T-helper 1 cell (primary cell): ENCODE data around the gene UPP2.
A peak's percentile ranks its signal among the peaks of the same experiment; 100 is the strongest.

Experiments used
- DNase-seq, 5 donors: peaks; one replicate each; pipeline ENCODE4 v3.0.0-alpha.2; 2012 to 2020

UPP2 gene

DNA sequence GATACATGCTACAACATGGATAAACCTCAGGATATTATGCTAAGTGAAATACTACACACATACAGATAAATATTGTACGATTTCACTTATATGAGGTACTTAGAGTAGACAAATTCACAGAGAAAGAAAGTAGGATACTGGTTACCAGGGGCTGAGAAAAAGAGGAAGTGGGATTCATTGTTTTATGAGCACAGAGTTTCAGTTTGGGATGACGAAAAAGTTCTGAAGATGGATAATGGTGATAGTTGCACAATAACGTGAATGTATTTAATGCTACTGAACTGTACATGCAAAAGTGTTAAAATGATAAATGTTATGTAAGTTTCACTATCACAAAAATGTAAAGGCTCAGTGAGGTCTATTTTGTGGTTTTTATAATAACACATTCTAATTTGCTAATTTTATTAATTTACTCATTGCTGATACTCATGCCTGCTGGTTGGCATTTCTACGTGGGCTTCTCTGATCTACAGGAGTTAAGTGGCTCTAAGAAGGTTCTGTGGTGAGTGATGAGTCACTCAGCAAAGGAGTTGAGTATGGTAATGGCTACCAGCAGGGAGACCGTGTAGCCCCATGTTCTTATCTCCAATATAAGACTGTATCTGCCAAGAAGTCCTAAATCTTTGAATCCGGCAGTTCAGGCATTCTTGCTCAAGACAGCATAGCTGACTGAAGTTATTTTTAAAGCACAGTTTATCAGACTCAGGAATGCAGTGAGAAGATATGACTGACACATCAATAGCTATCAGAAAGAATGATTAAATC is 41.1 kb downstream of the UPP2 start:
- DNase-seq = no peak

DNA sequence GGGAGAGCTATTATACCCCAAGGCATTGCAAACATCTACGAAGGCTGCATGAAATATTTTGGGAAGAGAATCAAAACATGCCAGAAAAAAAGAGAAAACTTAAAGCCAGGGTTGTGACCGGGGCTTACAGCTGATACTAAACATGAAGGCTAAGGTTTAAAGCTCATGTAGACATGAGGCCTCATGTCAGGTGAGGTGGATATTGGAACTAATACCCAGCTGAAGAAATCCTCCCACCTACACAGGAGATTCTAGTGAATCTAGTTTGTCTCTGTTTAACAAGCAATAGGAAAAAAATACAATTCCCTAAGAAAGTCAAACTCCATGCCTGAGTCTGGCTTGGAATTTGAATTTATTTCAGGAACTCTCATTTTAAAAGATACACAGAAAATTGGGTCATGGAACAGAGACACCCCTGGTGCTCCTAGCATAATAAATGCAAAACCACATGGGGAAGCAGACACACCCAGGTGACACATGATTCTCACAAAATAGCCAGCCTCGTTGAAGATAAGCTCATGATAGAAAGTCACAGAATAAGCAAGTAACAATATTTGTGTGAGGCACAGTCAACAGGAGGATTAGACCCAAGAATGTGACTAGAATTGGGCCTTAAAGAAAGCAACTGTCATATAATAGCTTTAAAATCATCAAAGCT is 42.2 kb downstream of the UPP2 start:
- DNase-seq = no peak

DNA sequence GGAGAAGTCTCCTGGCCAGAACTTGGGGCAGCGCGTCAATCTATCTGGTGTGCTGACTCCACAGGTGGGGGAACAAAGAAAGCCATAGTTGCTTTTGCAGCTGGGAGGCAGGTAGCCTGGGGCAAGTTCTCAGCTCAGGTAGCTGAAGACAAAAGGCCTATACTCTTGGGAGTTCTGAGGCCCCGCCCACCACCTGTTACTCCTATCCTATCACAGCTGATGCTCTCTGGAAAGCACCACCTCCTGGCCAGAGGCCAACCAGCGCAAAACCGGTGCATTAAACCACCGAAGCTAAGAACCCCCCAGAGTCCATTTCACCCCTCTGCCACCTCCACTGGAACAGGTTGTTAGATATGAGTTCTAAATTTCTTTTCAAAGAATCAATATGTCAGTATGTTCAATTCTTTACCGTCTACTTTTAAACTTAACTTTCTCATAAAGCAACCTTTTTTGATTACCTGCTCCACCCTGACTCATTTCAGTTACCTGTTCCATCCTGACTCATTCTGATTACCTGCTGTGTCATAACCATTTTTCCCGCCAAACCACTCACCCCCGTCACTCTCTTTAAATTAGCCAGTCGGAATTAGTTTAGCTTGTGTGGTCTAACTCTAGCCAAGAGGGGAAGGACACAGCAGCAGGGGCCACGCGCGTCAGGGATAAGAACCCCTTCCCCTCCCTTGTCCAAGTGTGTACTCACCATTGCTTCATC is 43.4 kb downstream of the UPP2 start:
- DNase-seq = no peak

DNA sequence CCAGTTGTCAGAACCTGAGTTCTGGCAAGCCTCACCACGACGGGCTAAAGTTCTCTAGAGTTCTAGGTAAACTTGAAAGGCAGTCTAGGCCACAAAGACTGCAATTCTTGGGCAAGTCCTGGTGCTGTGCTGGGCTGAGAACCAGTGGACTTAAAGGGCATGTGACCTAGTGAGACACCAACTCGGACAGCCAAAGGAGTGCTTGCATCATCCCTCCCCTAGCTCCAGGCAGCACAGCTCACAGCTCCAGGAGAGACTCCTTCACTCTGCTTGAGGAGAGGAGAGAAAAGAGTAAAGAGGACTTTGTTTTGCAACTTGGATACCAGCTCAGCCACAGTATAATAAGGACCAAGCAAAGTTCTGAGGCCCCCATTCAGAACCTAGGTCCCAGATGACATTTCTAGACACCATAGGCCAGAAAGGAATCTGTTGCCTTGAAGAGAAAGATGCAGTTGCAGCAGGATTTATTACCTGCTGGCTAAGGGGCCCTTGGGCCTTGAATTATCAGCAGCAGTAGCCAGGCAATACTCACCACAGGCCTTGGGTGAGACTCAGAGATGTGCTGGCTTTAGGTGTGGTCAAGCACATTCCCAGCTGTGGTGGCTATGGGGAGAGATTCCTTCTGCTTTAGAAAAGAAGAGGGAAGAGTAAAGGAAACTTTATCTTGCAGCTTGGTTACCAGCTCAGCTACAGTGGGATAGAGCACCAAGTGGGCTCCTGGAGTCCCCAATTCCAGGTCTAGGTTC is 51.8 kb downstream of the UPP2 start:
- DNase-seq = no peak

- DNase-seq = no peak
Measured at GRCh38 chr2:158154596-158154995, 52.9 kb downstream of the UPP2 start.

DNA sequence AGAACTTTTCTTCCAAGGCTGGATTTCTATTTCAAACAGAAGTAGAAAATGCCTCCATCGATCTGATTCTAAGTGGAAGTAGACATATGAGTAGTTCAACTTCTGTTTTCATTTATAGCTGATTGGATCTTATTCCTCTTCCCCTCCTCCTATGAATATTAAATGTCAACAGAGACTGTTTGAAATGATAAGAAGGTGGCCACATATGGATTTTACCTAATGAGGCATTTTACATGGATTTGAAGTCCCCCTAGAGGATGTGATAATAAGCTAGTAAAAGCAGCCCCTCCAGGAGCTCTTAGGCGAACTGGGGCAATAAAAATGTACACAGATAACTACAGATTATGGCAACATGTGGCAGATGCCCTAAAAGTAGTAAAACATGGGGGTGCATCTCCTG is 71.0 kb downstream of the UPP2 start:
- no peak for DNase-seq

- peak in 1 of 5 donors; percentile 3 for DNase-seq
Measured at GRCh38 chr2:158174495-158174894, 72.8 kb downstream of the UPP2 start.

DNA sequence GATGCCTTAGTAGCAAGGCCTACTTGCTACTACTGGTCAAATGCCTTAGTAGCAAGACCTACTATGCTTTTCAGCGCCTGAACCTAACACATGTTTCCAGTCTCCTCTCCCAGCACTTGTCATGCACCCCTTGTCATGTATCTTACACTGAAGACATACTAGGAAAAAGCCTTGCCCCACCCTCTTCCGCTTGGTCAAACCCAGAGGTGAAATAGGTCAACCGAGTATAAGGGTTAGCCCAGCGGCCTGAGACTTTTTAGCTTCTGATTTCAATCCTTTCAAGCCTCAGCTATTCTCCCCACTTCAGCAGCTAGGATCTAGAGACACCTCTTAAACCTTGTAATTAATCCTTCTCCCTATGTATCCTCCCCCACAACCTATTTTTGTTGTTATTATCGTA is 73.3 kb downstream of the UPP2 start:
- DNase-seq = no peak

DNA sequence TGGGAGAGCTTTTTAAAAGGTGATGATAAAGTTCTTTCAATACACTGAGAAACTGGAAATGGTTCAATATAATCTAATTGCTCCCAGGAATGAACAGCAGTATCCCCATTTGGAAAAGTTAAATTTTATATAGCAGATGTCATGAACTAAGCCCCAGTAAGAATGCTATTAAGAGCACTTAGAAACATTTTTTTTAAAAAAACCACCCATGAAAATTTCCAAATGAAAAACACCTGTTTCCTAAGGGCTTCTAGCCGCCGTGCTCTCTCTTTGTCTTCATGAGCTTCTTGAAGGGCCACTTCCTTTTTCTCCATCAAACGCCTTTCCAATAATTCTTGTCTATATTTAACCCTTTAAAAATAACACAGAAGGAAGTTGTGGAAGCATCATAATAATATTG is 77.0 kb downstream of the UPP2 start:
- no peak for DNase-seq

DNA sequence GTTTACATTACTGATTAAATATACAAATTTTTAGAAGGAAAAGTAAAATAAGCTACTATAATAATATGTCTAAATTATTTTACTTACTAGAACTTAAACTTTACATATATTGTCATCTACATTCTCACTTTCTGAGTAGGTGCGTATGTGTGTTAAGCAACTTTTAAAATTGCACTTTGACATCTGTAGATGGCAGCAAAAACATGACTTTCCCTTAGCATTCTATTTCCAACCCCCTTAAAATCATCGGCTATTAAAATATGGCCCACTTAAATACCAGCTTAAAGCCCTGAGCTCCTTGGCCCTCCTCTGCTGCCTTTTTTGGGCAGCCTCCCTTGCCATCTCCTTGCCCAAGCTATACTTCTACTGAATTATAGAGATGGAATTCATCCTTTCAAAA is 78.0 kb downstream of the UPP2 start:
- DNase-seq = no peak

DNA sequence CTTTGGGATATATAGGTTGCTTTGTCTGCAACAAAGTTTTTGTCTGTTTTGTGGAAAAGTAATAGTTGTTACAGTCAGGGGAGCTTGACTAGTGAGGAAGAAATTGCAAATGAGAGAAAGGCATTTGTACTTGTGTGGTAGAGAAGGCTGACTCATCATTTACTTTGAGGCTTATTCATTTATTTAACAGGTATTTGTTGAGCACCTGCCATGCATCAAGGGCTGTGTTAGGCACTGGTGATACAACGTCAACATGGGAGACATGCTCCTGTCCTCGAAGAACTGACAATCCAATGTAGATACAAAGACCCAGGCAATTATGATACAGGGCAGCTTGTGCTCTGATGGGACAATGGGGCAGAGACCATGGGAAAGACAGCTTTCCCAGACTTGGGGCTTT is 79.5 kb downstream of the UPP2 start:
- DNase-seq = no peak

GRCh38 chr2:158182676-158183295 is 81.1 kb downstream of the UPP2 start:
- DNase-seq = no peak

DNA sequence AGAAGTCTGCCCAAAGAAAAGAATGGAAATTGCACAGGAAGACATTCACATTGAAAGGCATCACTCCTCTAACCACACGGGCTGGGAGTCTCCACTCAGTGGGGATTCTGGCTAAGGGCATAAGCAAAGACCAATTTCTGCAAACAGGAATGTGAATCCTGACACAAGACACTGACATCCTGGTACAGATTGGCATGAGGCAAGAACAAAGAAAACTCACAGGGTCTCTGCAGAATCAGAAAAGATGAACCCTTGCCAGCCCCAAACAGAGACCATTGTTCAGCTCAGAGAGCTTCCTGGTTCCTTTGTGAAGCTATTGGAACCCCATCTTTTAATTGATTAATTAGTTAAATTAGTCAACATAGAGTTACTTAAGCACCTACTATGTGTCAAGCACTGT is 82.3 kb downstream of the UPP2 start:
- no peak for DNase-seq

- no peak for DNase-seq
Measured at GRCh38 chr2:158184556-158185343, 83.1 kb downstream of the UPP2 start.
